OCI-LY3 (cell line): ENCODE measurements around the gene FILIP1L.

Experiments used
- H2AFZ ChIP-seq: fragments of 200-600, 300-600 bp; shearing (Covaris generic); 2 replicates; pipeline ENCODE4 v1.6.0; 2014; ENCODE audit warnings: antibody characterized with exemption, low read depth, low read length
- H3K27ac ChIP-seq: fragments of 200-600, 300-600 bp; sonication (generic); 2 replicates; pipeline ENCODE4 v1.5.1; 2014; ENCODE audit warnings: mild to moderate bottlenecking, low read length, moderate library complexity, mixed read lengths
- H3K27me3 ChIP-seq: fragments of 200-600, 300-600 bp; sonication (generic); 2 replicates; pipeline ENCODE4 v1.6.1; 2014; ENCODE audit warnings: low read depth, low read length, mixed read lengths
- H3K36me3 ChIP-seq: fragments of 200-600, 300-600 bp; sonication (generic); replicated peaks from 2 replicates; pipeline ENCODE3; 2014; ENCODE audit warnings: low read depth, low read length, mixed read lengths
- H3K4me1 ChIP-seq: fragments of 300-600, 200-600 bp; sonication (generic); 2 replicates; pipeline ENCODE4 v1.6.1; 2014; ENCODE audit warnings: low read length, mixed read lengths
- H3K4me2 ChIP-seq: fragments of 200-600, 300-600 bp; sonication (generic); 2 replicates; pipeline ENCODE4 v1.6.1; 2014; ENCODE audit warnings: low read length, mixed read lengths
- H3K4me3 ChIP-seq: fragments of 300-600, 200-600 bp; sonication (generic); 2 replicates; pipeline ENCODE4 v1.5.1; 2014; ENCODE audit warnings: antibody characterized with exemption, mild to moderate bottlenecking, low read length, moderate library complexity
- H3K79me2 ChIP-seq: fragments of 300-600, 200-600 bp; shearing (Covaris generic); 2 replicates; pipeline ENCODE4 v1.6.1; 2014; ENCODE audit warnings: mild to moderate bottlenecking, low read length, mixed read lengths
- H3K9ac ChIP-seq: fragments of 300-600, 200-600 bp; shearing (Covaris generic); 2 replicates; pipeline ENCODE4 v1.6.0; 2014; ENCODE audit warnings: mild to moderate bottlenecking, low read length, moderate library complexity
- H3K9me3 ChIP-seq: fragments of 200-600, 300-600 bp; shearing (Covaris generic); 2 replicates; pipeline ENCODE4 v1.6.1; 2014; ENCODE audit warnings: low read length, mixed read lengths; ENCODE audit not compliant: insufficient read depth
- H4K20me1 ChIP-seq: fragments of 200-600, 300-600 bp; sonication (generic); 2 replicates; pipeline ENCODE4 v1.6.1; 2016; ENCODE audit warnings: low read length, mixed read lengths; ENCODE audit not compliant: insufficient read depth
- CTCF ChIP-seq: fragments of 200-600, 300-600 bp; sonication (generic); IDR thresholded peaks from 2 replicates; pipeline ENCODE4 v1.5.1; 2014; ENCODE audit warnings: antibody characterized with exemption, low read length, low read depth
- EZH2phosphoT487 ChIP-seq: fragments of 200-600 bp; shearing (Covaris generic); IDR thresholded peaks from 2 replicates; pipeline ENCODE4 v1.6.1; 2018; ENCODE audit warnings: antibody characterized with exemption, mixed run types, low read depth

FILIP1L gene

GRCh38 chr3:99855900-99856299 is 258.4 kb downstream of the FILIP1L start:
- Histone ChIP-seq H3K27ac (no peak overlapping the region), H3K36me3 (peaks cover 2% of the 10 kb centered on the region), H3K27me3 (no peaks in the 10 kb centered on the region), H4K20me1 (peaks cover 21% of the 10 kb centered on the region), H3K9ac (no peak overlapping the region), H3K4me3 (no peak overlapping the region), H3K9me3 (no peaks in the 10 kb centered on the region), H2AFZ (no peak overlapping the region), H3K4me1 (peaks cover 13% of the 10 kb centered on the region), H3K79me2 (peaks cover 44% of the 10 kb centered on the region), H3K4me2 (no peak overlapping the region)
- no peak for TF ChIP-seq CTCF
- TF ChIP-seq EZH2phosphoT487, result no peak

- H3K79me2 ChIP-seq, result peaks cover 50% of the 10 kb centered on the region
- H2AFZ ChIP-seq, result no peak overlapping the region
- no peak overlapping the region for H3K4me3 ChIP-seq
- H3K9me3 ChIP-seq, result no peaks in the 10 kb centered on the region
- H3K27ac ChIP-seq, result no peak overlapping the region
- H3K4me2 ChIP-seq, result no peak overlapping the region
- peaks cover 24% of the 10 kb centered on the region for H4K20me1 ChIP-seq
- peaks cover 23% of the 10 kb centered on the region for H3K4me1 ChIP-seq
- H3K36me3 ChIP-seq, result peaks cover 2% of the 10 kb centered on the region
- H3K27me3 ChIP-seq, result no peaks in the 10 kb centered on the region
- H3K9ac ChIP-seq, result no peak overlapping the region
- TF ChIP-seq EZH2phosphoT487, result no peak
- no peak for TF ChIP-seq CTCF
Measured at GRCh38 chr3:99854756-99855298, 259.5 kb downstream of the FILIP1L start.

DNA sequence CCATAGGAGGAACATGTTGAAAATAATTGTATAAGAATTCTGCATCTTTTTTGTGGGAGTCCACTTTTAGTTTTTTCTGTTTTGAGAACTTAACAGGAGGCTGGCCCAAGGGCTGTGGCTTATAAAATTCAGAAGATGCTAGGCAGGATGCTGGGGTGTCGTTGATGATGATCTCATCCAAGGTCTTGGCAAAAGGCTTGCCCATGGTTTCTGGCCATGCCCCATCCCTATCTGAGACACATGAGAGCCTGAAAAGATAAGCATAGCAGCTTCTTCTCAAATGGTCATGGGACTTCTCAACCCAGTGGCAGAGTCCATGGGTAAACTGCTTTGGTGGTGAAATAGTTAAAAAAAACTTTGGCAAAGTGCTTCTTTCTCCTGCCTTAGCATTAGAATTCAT is 261.4 kb downstream of the FILIP1L start:
- H3K4me2 ChIP-seq, result no peak overlapping the region
- no peak overlapping the region for H3K4me3 ChIP-seq
- H3K27ac ChIP-seq, result no peak overlapping the region
- H3K36me3 ChIP-seq, result no peaks in the 10 kb centered on the region
- peaks cover 68% of the 10 kb centered on the region for H3K79me2 ChIP-seq
- peaks cover 40% of the 10 kb centered on the region for H3K4me1 ChIP-seq
- no peak for TF ChIP-seq EZH2phosphoT487
- no peak overlapping the region for H2AFZ ChIP-seq
- peaks cover 39% of the 10 kb centered on the region for H4K20me1 ChIP-seq
- no peak overlapping the region for H3K9ac ChIP-seq
- H3K9me3 ChIP-seq, result no peaks in the 10 kb centered on the region
- no peaks in the 10 kb centered on the region for H3K27me3 ChIP-seq

- H3K36me3 ChIP-seq, result no peaks in the 10 kb centered on the region
- no peak overlapping the region for H3K4me3 ChIP-seq
- H3K27ac ChIP-seq, result no peak overlapping the region
- no peaks in the 10 kb centered on the region for H3K27me3 ChIP-seq
- no peak overlapping the region for H3K4me2 ChIP-seq
- no peaks in the 10 kb centered on the region for H3K9me3 ChIP-seq
- H3K4me1 ChIP-seq, result peaks cover 43% of the 10 kb centered on the region
- H3K9ac ChIP-seq, result no peak overlapping the region
- H3K79me2 ChIP-seq, result peaks cover 76% of the 10 kb centered on the region
- TF ChIP-seq CTCF (no peak), EZH2phosphoT487 (no peak)
- no peak overlapping the region for H2AFZ ChIP-seq
- peaks cover 35% of the 10 kb centered on the region for H4K20me1 ChIP-seq
Measured at GRCh38 chr3:99851955-99852354, 262.3 kb downstream of the FILIP1L start.
